GM19468 (cell line): ENCODE results near the gene CD8A.

Experiments used
- ATAC-seq: cut with Tn5 transposase; IDR thresholded peaks from one replicate; pipeline ENCODE4 v1.9.1; 2021; ENCODE audit warnings: mild to moderate bottlenecking, moderate library complexity, moderate number of reproducible peaks; ENCODE audit not compliant: unreplicated experiment; ENCODE audit errors: extremely low read depth

The CD8A gene

GRCh38 chr2:86809481-86810121, 18.9 kb upstream of the CD8A start:
- no peak for ATAC-seq

GRCh38 chr2:86808315-86809161, 17.8 kb upstream of the CD8A start:
- ATAC-seq: peak; percentile 65

GRCh38 chr2:86807468-86808275, 17.0 kb upstream of the CD8A start:
- no peak for ATAC-seq

- no peak for ATAC-seq
Measured at GRCh38 chr2:86807133-86807467, 16.4 kb upstream of the CD8A start.

- ATAC-seq: no peak
Measured at GRCh38 chr2:86806059-86806857, 15.5 kb upstream of the CD8A start.

GRCh38 chr2:86800856-86801567, 10.3 kb upstream of the CD8A start:
- no peak for ATAC-seq

GRCh38 chr2:86794861-86795260, 4.1 kb upstream of the CD8A start:
- no peak for ATAC-seq

- no peak for ATAC-seq
Measured at GRCh38 chr2:86793752-86794151, 3.0 kb upstream of the CD8A start.

GRCh38 chr2:86791573-86791972, 860 bp upstream of the CD8A start:
- no peak for ATAC-seq

- ATAC-seq: no peak
Measured at GRCh38 chr2:86790134-86790675, 508 bp downstream of the CD8A start.

- ATAC-seq: no peak
Measured at GRCh38 chr2:86789687-86790133, 1.0 kb downstream of the CD8A start.

- no peak for ATAC-seq
Measured at GRCh38 chr2:86788881-86789686, 1.6 kb downstream of the CD8A start.

GRCh38 chr2:86788165-86788564, 2.5 kb downstream of the CD8A start:
- no peak for ATAC-seq

GRCh38 chr2:86787736-86788135, 3.0 kb downstream of the CD8A start:
- ATAC-seq: no peak

GRCh38 chr2:86786001-86786536, 4.6 kb downstream of the CD8A start:
- no peak for ATAC-seq

GRCh38 chr2:86785456-86785855, 5.3 kb downstream of the CD8A start:
- ATAC-seq: no peak

GRCh38 chr2:86783615-86784339, 6.9 kb downstream of the CD8A start:
- ATAC-seq: peak; percentile 84

GRCh38 chr2:86782748-86783147, 8.0 kb downstream of the CD8A start:
- no peak for ATAC-seq
